ENCODE data around the gene MYOG.

The MYOG gene

GRCh38 chr1:203045821-203046594, 39.8 kb downstream of the MYOG start:
- DNase-seq, result no peak

GRCh38 chr1:203045336-203045735, 40.5 kb downstream of the MYOG start:
- DNase-seq, result no peak

- no peak for DNase-seq
Measured at GRCh38 chr1:203044546-203045250, 41.1 kb downstream of the MYOG start.

GRCh38 chr1:203043830-203044545, 41.8 kb downstream of the MYOG start:
- no peak for DNase-seq

- DNase-seq, result no peak
Measured at GRCh38 chr1:203041351-203041932, 44.4 kb downstream of the MYOG start.

GRCh38 chr1:203040513-203041275, 45.1 kb downstream of the MYOG start:
- no peak for DNase-seq

GRCh38 chr1:203039609-203040512, 46.0 kb downstream of the MYOG start:
- DNase-seq, result no peak

GRCh38 chr1:203038891-203039608, 46.8 kb downstream of the MYOG start:
- DNase-seq, result peak; percentile 45

GRCh38 chr1:203038217-203038741, 47.5 kb downstream of the MYOG start:
- DNase-seq, result no peak

- no peak for DNase-seq
Measured at GRCh38 chr1:203037509-203038190, 48.2 kb downstream of the MYOG start.

- no peak for DNase-seq
Measured at GRCh38 chr1:203036537-203036936, 49.3 kb downstream of the MYOG start.

- no peak for DNase-seq
Measured at GRCh38 chr1:203036135-203036534, 49.7 kb downstream of the MYOG start.

GRCh38 chr1:203035111-203036000, 50.5 kb downstream of the MYOG start:
- DNase-seq, result no peak

GRCh38 chr1:203034422-203035110, 51.2 kb downstream of the MYOG start:
- no peak for DNase-seq

- no peak for DNase-seq
Measured at GRCh38 chr1:203033917-203034316, 51.9 kb downstream of the MYOG start.

GRCh38 chr1:203033287-203033686, 52.5 kb downstream of the MYOG start:
- DNase-seq, result no peak

All from COR-L47 (cell line).